Measurements from ENCODE around the gene DIP2A. TPM values are rescaled to one million over a fixed set of nuclear protein-coding genes. Genes with fewer than 3 reads are reported as not detected.

DIP2A gene
- total and polyA plus RNA-seq, 5 donors: 28.6 to 40.6 (median 37.1) TPM

- Histone ChIP-seq H3K4me3 (ENCODE audit: low read length) (no peak overlapping the region), H3K9me3 (ENCODE audit: control insufficient read depth, low read length) (no peaks in the 10 kb centered on the region), H3K27ac (ENCODE audit: low read length) (no peak overlapping the region), H3K4me1 (ENCODE audit: control insufficient read depth, insufficient read depth, low read length) (peaks cover 2% of the 10 kb centered on the region), H3K27me3 (ENCODE audit: control insufficient read depth, insufficient read depth) (no peaks in the 10 kb centered on the region)
- DNase-seq: no peak
- intact Hi-C loops (cut with DNase I): no loop called here
- WGBS: 94% methylated on average over 16 of the region's 16 CpGs
- ATAC-seq: no peak
Measured at GRCh38 chr21:46538262-46538661, 79.6 kb downstream of the DIP2A start.

GRCh38 chr21:46538851-46539666 lies 80.4 kb downstream of the DIP2A start:
- H3K4me1 ChIP-seq (ENCODE audit: control insufficient read depth, insufficient read depth, low read length): peaks cover 2% of the 10 kb centered on the region
- H3K27ac ChIP-seq (ENCODE audit: low read length): no peak overlapping the region
- 94% methylated on average over 11 of the region's 11 CpGs for WGBS

DNA sequence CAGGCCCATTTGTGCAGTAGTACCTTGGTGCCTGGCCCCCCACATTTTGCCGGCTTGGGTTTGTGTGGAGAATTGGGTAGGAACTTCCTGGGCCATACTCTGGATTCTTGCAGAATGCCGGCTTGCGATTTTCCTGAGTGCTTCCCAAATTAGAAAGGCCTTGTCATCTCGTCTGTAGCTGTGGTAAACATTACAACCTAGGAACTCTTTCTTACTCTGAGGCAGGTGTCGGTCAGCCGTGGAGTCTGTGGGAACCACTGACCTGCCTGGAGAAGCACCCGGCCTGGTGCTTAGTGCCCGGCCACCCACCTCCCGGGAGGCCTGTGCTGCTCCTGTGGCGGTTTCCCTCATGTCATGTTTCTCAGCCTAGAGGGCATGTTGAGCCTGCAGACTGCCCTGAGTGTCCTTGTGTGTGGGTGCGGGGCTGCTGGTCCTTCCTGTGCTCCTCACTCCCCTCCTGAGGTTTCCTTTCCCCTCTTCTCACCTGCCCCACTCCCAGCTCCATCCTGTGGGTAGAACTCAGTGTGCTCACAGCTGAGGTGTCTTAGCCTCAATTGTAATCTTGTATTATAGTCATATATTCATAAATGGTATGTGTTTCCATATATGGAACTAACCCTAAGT lies 81.5 kb downstream of the DIP2A start:
- peak overlapping the region; percentile 13 for H3K27ac ChIP-seq (ENCODE audit: low read length)
- no peaks in the 10 kb centered on the region for H3K27me3 ChIP-seq (ENCODE audit: control insufficient read depth, insufficient read depth)
- 75% methylated on average over 11 of the region's 11 CpGs for WGBS
- peaks cover 2% of the 10 kb centered on the region for H3K4me1 ChIP-seq (ENCODE audit: control insufficient read depth, insufficient read depth, low read length)
- intact Hi-C loops (cut with DNase I): no loop called here
- DNase-seq (peak in 2 of 3 donors; percentile 41 to 68), ATAC-seq (peak in 1 of 2 donors; percentile 24)
- H3K9me3 ChIP-seq (ENCODE audit: control insufficient read depth, low read length): no peaks in the 10 kb centered on the region
- H3K4me3 ChIP-seq (ENCODE audit: low read length): no peak overlapping the region

More at GRCh38 chr21:46538851-46539666, 80.4 kb downstream of the DIP2A start:
- Histone ChIP-seq H3K9me3 (ENCODE audit: control insufficient read depth, low read length) (no peaks in the 10 kb centered on the region), H3K27me3 (ENCODE audit: control insufficient read depth, insufficient read depth) (no peaks in the 10 kb centered on the region), H3K4me3 (ENCODE audit: low read length) (no peak overlapping the region)
- ATAC-seq (no peak), DNase-seq (peak in 1 of 3 donors; percentile 46)
- intact Hi-C loops (cut with DNase I): no loop called here

- Histone ChIP-seq H3K27me3 (ENCODE audit: control insufficient read depth, insufficient read depth) (no peaks in the 10 kb centered on the region), H3K4me1 (ENCODE audit: control insufficient read depth, insufficient read depth, low read length) (peaks cover 2% of the 10 kb centered on the region), H3K27ac (ENCODE audit: low read length) (no peak overlapping the region), H3K4me3 (ENCODE audit: low read length) (no peak overlapping the region), H3K9me3 (ENCODE audit: control insufficient read depth, low read length) (no peaks in the 10 kb centered on the region)
- 85% methylated on average over 8 of the region's 8 CpGs for WGBS
- no peak for DNase-seq
- no peak for ATAC-seq
- intact Hi-C loops (cut with DNase I): no loop called here
Measured at GRCh38 chr21:46542588-46543124, 84.0 kb downstream of the DIP2A start.

GRCh38 chr21:46543306-46543705 lies 84.6 kb downstream of the DIP2A start:
- Histone ChIP-seq H3K9me3 (ENCODE audit: control insufficient read depth, low read length) (no peaks in the 10 kb centered on the region), H3K27ac (ENCODE audit: low read length) (no peak overlapping the region), H3K4me3 (ENCODE audit: low read length) (no peak overlapping the region), H3K4me1 (ENCODE audit: control insufficient read depth, insufficient read depth, low read length) (peaks cover 2% of the 10 kb centered on the region), H3K27me3 (ENCODE audit: control insufficient read depth, insufficient read depth) (no peaks in the 10 kb centered on the region)
- ATAC-seq (no peak), DNase-seq (peak in 1 of 3 donors; percentile 42)
- 88% methylated on average over 19 of the region's 19 CpGs for WGBS
- intact Hi-C loops (cut with DNase I): no loop called here

GRCh38 chr21:46544003-46544402 lies 85.3 kb downstream of the DIP2A start:
- Histone ChIP-seq H3K4me1 (ENCODE audit: control insufficient read depth, insufficient read depth, low read length) (peaks cover 2% of the 10 kb centered on the region), H3K9me3 (ENCODE audit: control insufficient read depth, low read length) (no peaks in the 10 kb centered on the region), H3K27me3 (ENCODE audit: control insufficient read depth, insufficient read depth) (no peaks in the 10 kb centered on the region), H3K27ac (ENCODE audit: low read length) (no peak overlapping the region), H3K4me3 (ENCODE audit: low read length) (no peak overlapping the region)
- ATAC-seq (no peak), DNase-seq (no peak)
- intact Hi-C loops (cut with DNase I): no loop called here
- WGBS: 89% methylated on average over 8 of the region's 8 CpGs

- Histone ChIP-seq H3K27ac (ENCODE audit: low read length) (no peak overlapping the region), H3K4me1 (ENCODE audit: control insufficient read depth, insufficient read depth, low read length) (no peaks in the 10 kb centered on the region), H3K4me3 (ENCODE audit: low read length) (no peak overlapping the region), H3K27me3 (ENCODE audit: control insufficient read depth, insufficient read depth) (no peaks in the 10 kb centered on the region), H3K9me3 (ENCODE audit: control insufficient read depth, low read length) (no peaks in the 10 kb centered on the region)
- intact Hi-C loops (cut with DNase I): no loop called here
- DNase-seq (no peak), ATAC-seq (no peak)
- WGBS: 83% methylated on average over 5 of the region's 5 CpGs
Measured at GRCh38 chr21:46544824-46545223, 86.1 kb downstream of the DIP2A start.

- intact Hi-C loops (cut with DNase I): no loop called here
- no peak for ATAC-seq
- 94% methylated on average over 5 of the region's 5 CpGs for WGBS
Measured at GRCh38 chr21:46545363-46545762, 86.7 kb downstream of the DIP2A start.

DNA sequence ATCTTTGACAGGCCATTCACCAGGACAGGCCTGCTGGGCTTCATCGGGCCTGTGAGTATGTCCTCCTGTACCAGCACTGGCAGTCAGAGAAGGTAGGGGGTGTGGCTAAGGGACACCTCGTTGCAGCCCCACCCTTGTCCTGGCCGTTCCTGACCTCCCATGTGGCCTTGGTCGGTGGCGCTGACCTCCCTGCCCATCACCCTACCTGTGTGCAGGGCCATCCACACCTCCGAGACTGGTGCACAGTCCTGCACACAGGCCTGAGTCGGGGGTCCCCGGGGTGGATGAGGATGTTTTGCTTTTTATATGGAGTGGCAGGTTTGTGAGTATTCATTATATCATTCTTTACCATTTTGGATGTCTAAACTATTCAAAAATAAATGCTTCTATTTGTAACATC lies 87.2 kb downstream of the DIP2A start:
- Histone ChIP-seq H3K27me3 (ENCODE audit: control insufficient read depth, insufficient read depth) (no peaks in the 10 kb centered on the region), H3K4me3 (ENCODE audit: low read length) (no peak overlapping the region), H3K4me1 (ENCODE audit: control insufficient read depth, insufficient read depth, low read length) (no peaks in the 10 kb centered on the region), H3K9me3 (ENCODE audit: control insufficient read depth, low read length) (no peaks in the 10 kb centered on the region), H3K27ac (ENCODE audit: low read length) (no peak overlapping the region)
- DNase-seq (no peak), ATAC-seq (no peak)
- intact Hi-C loops (cut with DNase I): no loop called here
- WGBS: 88% methylated on average over 8 of the region's 8 CpGs

More at GRCh38 chr21:46545363-46545762, 86.7 kb downstream of the DIP2A start:
- no peak for DNase-seq
- no peak overlapping the region for H3K4me3 ChIP-seq (ENCODE audit: low read length)
- H3K27ac ChIP-seq (ENCODE audit: low read length): no peak overlapping the region
- H3K27me3 ChIP-seq (ENCODE audit: control insufficient read depth, insufficient read depth): no peaks in the 10 kb centered on the region
- H3K9me3 ChIP-seq (ENCODE audit: control insufficient read depth, low read length): no peaks in the 10 kb centered on the region
- H3K4me1 ChIP-seq (ENCODE audit: control insufficient read depth, insufficient read depth, low read length): no peaks in the 10 kb centered on the region

DNA sequence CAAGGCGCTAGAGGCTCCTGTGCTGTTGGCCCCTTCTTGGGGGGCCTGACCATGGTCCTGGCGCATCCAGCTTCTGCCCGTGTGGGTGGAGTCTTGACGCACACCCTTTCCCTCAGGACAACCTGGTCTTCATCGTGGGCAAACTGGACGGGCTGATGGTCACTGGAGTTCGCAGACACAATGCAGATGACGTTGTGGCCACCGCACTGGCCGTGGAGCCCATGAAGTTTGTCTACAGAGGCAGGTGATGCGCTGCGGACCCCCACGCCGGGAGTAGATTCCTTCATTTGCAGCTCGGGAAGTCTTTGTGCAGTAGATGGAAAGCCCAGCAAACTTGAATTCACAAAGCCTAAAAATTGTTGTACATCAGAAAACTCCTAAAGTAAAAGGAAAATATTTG lies 88.1 kb downstream of the DIP2A start:
- Histone ChIP-seq H3K4me3 (ENCODE audit: low read length) (no peak overlapping the region), H3K27me3 (ENCODE audit: control insufficient read depth, insufficient read depth) (no peaks in the 10 kb centered on the region), H3K4me1 (ENCODE audit: control insufficient read depth, insufficient read depth, low read length) (no peaks in the 10 kb centered on the region), H3K9me3 (ENCODE audit: control insufficient read depth, low read length) (no peaks in the 10 kb centered on the region), H3K27ac (ENCODE audit: low read length) (no peak overlapping the region)
- ATAC-seq (no peak), DNase-seq (no peak)
- intact Hi-C loops (cut with DNase I): no loop called here
- 95% methylated on average over 15 of the region's 15 CpGs for WGBS

- ATAC-seq: no peak
Measured at GRCh38 chr21:46549650-46550049, 91.0 kb downstream of the DIP2A start.

More at GRCh38 chr21:46549650-46550049, 91.0 kb downstream of the DIP2A start:
- H3K27ac ChIP-seq (ENCODE audit: low read length): no peak overlapping the region
- peak in 1 of 3 donors; percentile 45 for DNase-seq
- H3K4me3 ChIP-seq (ENCODE audit: low read length): no peak overlapping the region
- intact Hi-C loops (cut with DNase I): no loop called here
- 94% methylated on average over 18 of the region's 18 CpGs for WGBS
- H3K4me1 ChIP-seq (ENCODE audit: control insufficient read depth, insufficient read depth, low read length): no peaks in the 10 kb centered on the region
- no peaks in the 10 kb centered on the region for H3K27me3 ChIP-seq (ENCODE audit: control insufficient read depth, insufficient read depth)
- H3K9me3 ChIP-seq (ENCODE audit: control insufficient read depth, low read length): no peaks in the 10 kb centered on the region
